ENCODE results near the gene KCTD5. TPM values are rescaled to one million over a fixed set of nuclear protein-coding genes. Genes with fewer than 3 reads are reported as not detected.
A peak's percentile ranks its signal among the peaks of the same experiment; 100 is the strongest.
"Not testable (repeated sequence)": the region's sequence is repeated elsewhere in the genome, so short reads cannot be mapped to it uniquely, and the experiment has no call there.

Gene KCTD5
- total RNA-seq, 4 donors from 2014 or later, result 23.1 to 85.6 (median 56.4) TPM

GRCh38 chr16:2687531-2688308 is 5.4 kb downstream of the KCTD5 start:
- Histone ChIP-seq H3K4me1 (peaks cover 0 to 13% (median 12%) of the 10 kb centered on the region in 4 donors), H3K27me3 (no peaks in the 10 kb centered on the region), H3K27ac (peak overlapping the region in 3 of 4 donors; percentile 53 to 80 (median 54)), H3K36me3 (peaks cover 0 to 31% (median 0%) of the 10 kb centered on the region in 3 donors), H3K9me3 (no peaks in the 10 kb centered on the region), H3K4me3 (peak overlapping the region in 1 of 4 donors; percentile 26)
- no peak for TF ChIP-seq CTCF (IDR thresholded peaks at IDR 0.05)
- TF ChIP-seq POLR2A (IDR thresholded peaks at IDR 0.05), result no peak
- DNase-seq, result peak in 1 of 3 donors; percentile 48

- peaks cover 0 to 33% (median 0%) of the 10 kb centered on the region in 3 donors for H3K36me3 ChIP-seq
- H3K9me3 ChIP-seq, H3K27ac ChIP-seq, H3K4me3 ChIP-seq, DNase-seq, H3K27me3 ChIP-seq: not testable (repeated sequence)
- peaks cover 0 to 20% (median 11%) of the 10 kb centered on the region in 4 donors for H3K4me1 ChIP-seq
Observed at GRCh38 chr16:2689422-2689821, 7.1 kb downstream of the KCTD5 start.

- TF ChIP-seq POLR2A (IDR thresholded peaks at IDR 0.05) (no peak), CTCF (IDR thresholded peaks at IDR 0.05) (no peak)
- Histone ChIP-seq H3K9me3 (no peaks in the 10 kb centered on the region), H3K36me3 (peaks cover 0 to 33% (median 0%) of the 10 kb centered on the region in 3 donors), H3K27ac (no peak overlapping the region), H3K27me3 (no peaks in the 10 kb centered on the region), H3K4me1 (peaks cover 0 to 20% (median 8%) of the 10 kb centered on the region in 4 donors), H3K4me3 (no peak overlapping the region)
- DNase-seq, result no peak
Observed at GRCh38 chr16:2689968-2690801, 7.9 kb downstream of the KCTD5 start.

- H3K9me3 ChIP-seq, result no peaks in the 10 kb centered on the region
- H3K27ac ChIP-seq, result no peak overlapping the region
- peaks cover 0 to 33% (median 0%) of the 10 kb centered on the region in 3 donors for H3K36me3 ChIP-seq
- no peaks in the 10 kb centered on the region for H3K27me3 ChIP-seq
- TF ChIP-seq CTCF (IDR thresholded peaks at IDR 0.05), result no peak
- TF ChIP-seq POLR2A (IDR thresholded peaks at IDR 0.05), result no peak
- H3K4me3 ChIP-seq, result no peak overlapping the region
- peaks cover 0 to 20% (median 8%) of the 10 kb centered on the region in 4 donors for H3K4me1 ChIP-seq
- DNase-seq, result no peak
Observed at GRCh38 chr16:2690852-2691251, 8.5 kb downstream of the KCTD5 start.

GRCh38 chr16:2691491-2692248 is 9.3 kb downstream of the KCTD5 start:
- DNase-seq, result no peak
- peaks cover 0 to 20% (median 8%) of the 10 kb centered on the region in 4 donors for H3K4me1 ChIP-seq
- peak overlapping the region in 1 of 4 donors; percentile 68 for H3K27ac ChIP-seq

More at GRCh38 chr16:2691491-2692248, 9.3 kb downstream of the KCTD5 start:
- Histone ChIP-seq H3K9me3 (no peaks in the 10 kb centered on the region), H3K27me3 (no peaks in the 10 kb centered on the region), H3K4me3 (no peak overlapping the region), H3K36me3 (peaks cover 0 to 37% (median 0%) of the 10 kb centered on the region in 3 donors)
- TF ChIP-seq POLR2A (IDR thresholded peaks at IDR 0.05) (no peak), CTCF (IDR thresholded peaks at IDR 0.05) (no peak)
